Neural progenitor cell (in vitro differentiated cells): ENCODE measurements around the gene PTPRU.

ENCODE experiments used
- EZH2 ChIP-seq: fragments of 200-600 bp; sonication (generic); IDR thresholded peaks from 2 replicates; pipeline ENCODE4 v1.6.1; 2017; ENCODE audit warnings: antibody characterized with exemption, mild to moderate bottlenecking, moderate library complexity
- TF ChIP-seq, protein P1 (sequence below): fragments of 200-600 bp; sonication (generic); IDR thresholded peaks from 2 replicates; pipeline ENCODE4 v1.5.1; 2017; ENCODE audit warnings: antibody characterized with exemption, mild to moderate bottlenecking

DNA sequence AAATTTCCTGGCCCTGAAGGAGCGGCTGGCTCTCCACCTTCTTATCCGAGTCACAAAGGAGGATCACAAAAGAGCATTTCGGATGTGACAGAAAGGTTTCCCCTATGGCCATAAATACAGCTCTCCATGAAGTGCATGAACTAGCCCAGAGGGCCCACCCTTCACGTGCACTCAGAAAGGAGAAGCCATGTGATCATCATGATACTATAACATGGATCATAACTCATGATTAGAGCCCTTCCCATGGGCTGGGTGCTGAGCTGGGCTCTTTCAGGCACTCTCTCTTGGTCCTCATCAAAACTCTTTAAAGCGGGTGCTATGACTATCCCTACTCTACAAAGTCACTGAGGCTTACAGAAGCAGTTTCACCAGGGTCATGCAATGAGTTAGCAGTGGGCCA lies 135.0 kb downstream of the PTPRU start:
- TF ChIP-seq, protein P1, sequence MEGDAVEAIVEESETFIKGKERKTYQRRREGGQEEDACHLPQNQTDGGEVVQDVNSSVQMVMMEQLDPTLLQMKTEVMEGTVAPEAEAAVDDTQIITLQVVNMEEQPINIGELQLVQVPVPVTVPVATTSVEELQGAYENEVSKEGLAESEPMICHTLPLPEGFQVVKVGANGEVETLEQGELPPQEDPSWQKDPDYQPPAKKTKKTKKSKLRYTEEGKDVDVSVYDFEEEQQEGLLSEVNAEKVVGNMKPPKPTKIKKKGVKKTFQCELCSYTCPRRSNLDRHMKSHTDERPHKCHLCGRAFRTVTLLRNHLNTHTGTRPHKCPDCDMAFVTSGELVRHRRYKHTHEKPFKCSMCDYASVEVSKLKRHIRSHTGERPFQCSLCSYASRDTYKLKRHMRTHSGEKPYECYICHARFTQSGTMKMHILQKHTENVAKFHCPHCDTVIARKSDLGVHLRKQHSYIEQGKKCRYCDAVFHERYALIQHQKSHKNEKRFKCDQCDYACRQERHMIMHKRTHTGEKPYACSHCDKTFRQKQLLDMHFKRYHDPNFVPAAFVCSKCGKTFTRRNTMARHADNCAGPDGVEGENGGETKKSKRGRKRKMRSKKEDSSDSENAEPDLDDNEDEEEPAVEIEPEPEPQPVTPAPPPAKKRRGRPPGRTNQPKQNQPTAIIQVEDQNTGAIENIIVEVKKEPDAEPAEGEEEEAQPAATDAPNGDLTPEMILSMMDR = no peak
- TF ChIP-seq EZH2 = no peak
